Activated CD8-positive, alpha-beta T cell treated with anti-CD3 and anti-CD28 coated beads for 36 hours (primary cell): ENCODE data around the gene KIF26A. TPM values are rescaled to one million over a fixed set of nuclear protein-coding genes. Genes with fewer than 3 reads are reported as not detected.

Experiments
- ATAC-seq: fragments of 200-7000 bp; cut with Tn5 transposase; one replicate; pipeline ENCODE4 v1.10.0; 2021; ENCODE audit warnings: mild to moderate bottlenecking, moderate library complexity
- CTCF ChIA-PET: fragments of 350-600 bp; sonication (Branson Sonifier 250); formaldehyde crosslinking; loops from one replicate; lab custom pipeline; 2021; ENCODE audit warnings: antibody characterized with exemption; lab: Charles Lee
- POLR2A ChIA-PET: fragments of 350-600 bp; sonication (Branson Sonifier 250); formaldehyde crosslinking; loops from one replicate; lab custom pipeline; 2021; ENCODE audit warnings: antibody characterized with exemption; lab: Charles Lee
- DNase-seq: peaks from one replicate; pipeline ENCODE4 v3.0.0-alpha.2; 2020
- H3K27ac Mint-ChIP-seq: one replicate; pipeline ENCODE4 v1.8.0; 2021; ENCODE audit warnings: mild to moderate bottlenecking, mixed read lengths
- H3K27me3 Mint-ChIP-seq: one replicate; pipeline ENCODE4 v1.8.0; 2021; ENCODE audit warnings: mixed read lengths
- H3K36me3 Mint-ChIP-seq: one replicate; pipeline ENCODE4 v1.8.0; 2021; ENCODE audit warnings: low read depth, mixed read lengths
- H3K4me1 Mint-ChIP-seq: one replicate; pipeline ENCODE4 v1.8.0; 2021; ENCODE audit warnings: low read depth, mixed read lengths
- H3K4me3 Mint-ChIP-seq: one replicate; pipeline ENCODE4 v1.8.0; 2021; ENCODE audit warnings: mild to moderate bottlenecking, moderate library complexity, mixed read lengths
- H3K9me3 Mint-ChIP-seq: one replicate; pipeline ENCODE4 v1.8.0; 2021; ENCODE audit warnings: mixed read lengths
- CTCF ChIP-seq: fragments of 200-600 bp; IDR thresholded peaks from one replicate; pipeline ENCODE4 v1.8.0; 2022; ENCODE audit warnings: antibody characterized with exemption, mild to moderate bottlenecking
- intact Hi-C: fragments of 100-400 bp; cut with micrococcal nuclease; formaldehyde crosslinking; loops from one replicate; pipeline ENCODE4 v1.10.0; 2022
- total RNA-seq, 2 experiments: library from RNA; stranded (reverse); gene quantifications; one replicate each; pipeline ENCODE4 v1.2.3, GENCODE V29; 2021

KIF26A gene
- total RNA-seq, 2 experiments from 2014 or later, result 0.59 to 0.65 TPM

DNA sequence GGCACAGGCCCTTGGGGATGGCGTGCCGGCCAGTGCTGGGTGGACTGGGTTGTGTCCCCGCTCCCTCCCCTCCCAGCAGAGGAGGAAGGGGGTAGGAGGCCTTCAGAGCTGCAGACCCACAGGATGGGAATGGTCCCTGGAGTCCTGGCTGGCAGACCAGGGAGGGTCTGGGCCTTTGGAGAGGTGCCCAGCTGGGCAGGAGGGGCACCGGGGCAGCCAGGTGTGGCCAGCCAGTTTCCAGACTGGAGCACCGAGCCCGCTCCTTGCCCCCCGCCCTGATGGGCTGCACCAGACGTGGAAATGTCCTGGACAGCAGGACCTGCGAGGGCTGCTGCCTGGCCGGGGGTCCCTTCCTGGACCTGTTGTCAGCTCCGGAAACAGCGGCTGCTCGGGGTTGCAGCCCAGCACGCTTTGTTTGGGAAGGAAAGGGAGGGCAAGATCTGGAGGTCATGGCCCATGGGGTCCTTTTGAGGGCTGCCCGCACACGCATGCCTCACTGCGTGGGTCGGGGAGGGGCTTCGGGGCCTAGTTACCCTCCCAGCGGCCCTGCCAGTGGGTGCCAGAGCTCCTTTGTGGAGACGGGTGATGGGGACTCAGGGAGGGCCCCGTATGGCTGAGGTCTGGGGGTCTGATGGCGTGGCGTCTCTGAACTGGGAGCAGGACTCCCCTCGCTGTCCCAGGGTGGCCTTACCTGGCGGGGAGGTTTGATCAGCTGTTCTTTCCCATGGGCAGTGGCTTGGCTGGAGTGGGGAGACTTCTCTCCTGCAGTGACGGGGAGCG, 9.1 kb downstream of the KIF26A start:
- H3K9me3 Mint-ChIP-seq, result no peaks in the 10 kb centered on the region
- POLR2A ChIA-PET, result no interaction called here
- no peak overlapping the region for H3K4me3 Mint-ChIP-seq
- no peak overlapping the region for H3K27ac Mint-ChIP-seq
- no peak for DNase-seq
- no peak for TF ChIP-seq CTCF
- H3K36me3 Mint-ChIP-seq, result no peaks in the 10 kb centered on the region
- no peaks in the 10 kb centered on the region for H3K27me3 Mint-ChIP-seq
- H3K4me1 Mint-ChIP-seq, result no peaks in the 10 kb centered on the region
- ATAC-seq, result no peak
- CTCF ChIA-PET, result interaction anchor here (0.7 kb wide), 1 partner anchor 186 kb away, joined by 3 read pairs; no protein-coding TSS in a partner anchor
- intact Hi-C loops, result loop anchor here (10.0 kb wide), 1 partner anchor 417 kb away; no protein-coding TSS in a partner anchor

GRCh38 chr14:104148433-104149277, 10.3 kb downstream of the KIF26A start:
- ChIA-PET POLR2A (no interaction called here), CTCF (no interaction called here)
- no peak overlapping the region for H3K27ac Mint-ChIP-seq
- TF ChIP-seq CTCF, result no peak
- no peaks in the 10 kb centered on the region for H3K9me3 Mint-ChIP-seq
- ATAC-seq (no peak), DNase-seq (no peak)
- intact Hi-C loops, result loop anchor here (10.0 kb wide), 1 partner anchor 416 kb away; no protein-coding TSS in a partner anchor
- H3K36me3 Mint-ChIP-seq, result no peaks in the 10 kb centered on the region
- H3K27me3 Mint-ChIP-seq, result no peaks in the 10 kb centered on the region
- H3K4me1 Mint-ChIP-seq, result no peaks in the 10 kb centered on the region
- no peak overlapping the region for H3K4me3 Mint-ChIP-seq

- intact Hi-C loops, result loop anchor here (10.0 kb wide), 1 partner anchor 416 kb away; no protein-coding TSS in a partner anchor
- CTCF ChIA-PET, result no interaction called here
- no peak overlapping the region for H3K4me3 Mint-ChIP-seq
- TF ChIP-seq CTCF, result no peak
- ATAC-seq, result no peak
- H3K27me3 Mint-ChIP-seq, result no peaks in the 10 kb centered on the region
- POLR2A ChIA-PET, result no interaction called here
- H3K36me3 Mint-ChIP-seq, result no peaks in the 10 kb centered on the region
- no peaks in the 10 kb centered on the region for H3K4me1 Mint-ChIP-seq
- no peaks in the 10 kb centered on the region for H3K9me3 Mint-ChIP-seq
- H3K27ac Mint-ChIP-seq, result no peak overlapping the region
- no peak for DNase-seq
These were observed 10.8 kb downstream of the KIF26A start for GRCh38 chr14:104149278-104149595.

DNA sequence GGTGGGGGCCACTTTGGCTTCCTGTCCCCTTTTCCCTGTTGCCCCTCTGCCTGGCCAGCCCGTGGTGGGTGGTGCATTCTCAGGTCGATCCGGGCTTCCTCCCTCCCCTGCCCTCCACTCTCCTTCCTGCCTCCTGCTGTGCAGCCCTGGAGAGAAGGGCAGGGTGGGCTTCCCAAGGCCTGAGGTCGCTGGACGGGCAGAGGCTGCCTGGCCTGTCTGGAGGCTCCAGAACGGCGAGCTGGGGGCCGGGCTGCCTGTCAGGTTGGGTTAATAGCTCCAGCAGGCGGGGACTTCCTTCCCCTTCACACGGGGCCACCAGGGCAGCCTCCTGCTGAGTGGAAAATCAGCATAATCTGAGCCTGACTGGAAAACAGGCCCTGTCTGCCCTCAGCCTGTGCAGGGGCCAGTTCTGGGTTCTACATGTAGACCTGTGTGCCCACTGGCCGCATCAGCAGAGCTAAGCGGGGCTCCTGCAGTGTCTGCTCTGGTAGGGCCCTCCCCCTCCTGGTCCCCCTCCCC, 11.3 kb downstream of the KIF26A start:
- Mint-ChIP-seq H3K4me1 (no peaks in the 10 kb centered on the region), H3K27me3 (no peaks in the 10 kb centered on the region), H3K36me3 (no peaks in the 10 kb centered on the region), H3K9me3 (no peaks in the 10 kb centered on the region), H3K4me3 (no peak overlapping the region), H3K27ac (no peak overlapping the region)
- DNase-seq (peak; percentile 67), ATAC-seq (peak; percentile 92)
- ChIA-PET POLR2A (no interaction called here), CTCF (no interaction called here)
- intact Hi-C loops, result loop anchor here (10.0 kb wide), 1 partner anchor 415 kb away; no protein-coding TSS in a partner anchor
- no peak for TF ChIP-seq CTCF
